HG03175 (cell line): ENCODE measurements around the gene MICU1.
"Not testable (repeated sequence)": the region's sequence is repeated elsewhere in the genome, so short reads cannot be mapped to it uniquely, and the experiment has no call there.

ENCODE experiments used
- ATAC-seq: cut with Tn5 transposase; IDR thresholded peaks from one replicate; pipeline ENCODE4 v1.9.1; 2021; ENCODE audit warnings: mild to moderate bottlenecking, moderate library complexity; ENCODE audit not compliant: unreplicated experiment

MICU1 gene

DNA sequence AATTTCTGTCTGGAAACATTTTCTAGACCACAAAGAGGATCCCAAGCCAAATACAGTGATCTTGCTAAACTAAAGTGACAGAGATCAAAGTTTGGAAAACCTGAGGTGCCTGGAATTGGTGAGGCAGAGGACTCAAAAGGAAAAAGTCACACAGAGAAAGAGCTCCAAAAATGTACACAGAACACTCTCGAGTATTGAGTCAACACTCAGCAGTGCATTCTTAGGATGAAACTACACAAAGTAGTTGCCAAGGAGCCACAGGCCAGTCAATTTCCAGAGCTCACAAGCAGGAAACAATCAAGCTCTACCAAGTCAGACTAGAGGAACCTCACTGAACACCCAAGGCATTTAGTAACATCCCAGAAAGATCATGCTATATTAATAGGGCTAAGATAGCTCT lies 61.3 kb downstream of the MICU1 start:
- ATAC-seq, result no peak

DNA sequence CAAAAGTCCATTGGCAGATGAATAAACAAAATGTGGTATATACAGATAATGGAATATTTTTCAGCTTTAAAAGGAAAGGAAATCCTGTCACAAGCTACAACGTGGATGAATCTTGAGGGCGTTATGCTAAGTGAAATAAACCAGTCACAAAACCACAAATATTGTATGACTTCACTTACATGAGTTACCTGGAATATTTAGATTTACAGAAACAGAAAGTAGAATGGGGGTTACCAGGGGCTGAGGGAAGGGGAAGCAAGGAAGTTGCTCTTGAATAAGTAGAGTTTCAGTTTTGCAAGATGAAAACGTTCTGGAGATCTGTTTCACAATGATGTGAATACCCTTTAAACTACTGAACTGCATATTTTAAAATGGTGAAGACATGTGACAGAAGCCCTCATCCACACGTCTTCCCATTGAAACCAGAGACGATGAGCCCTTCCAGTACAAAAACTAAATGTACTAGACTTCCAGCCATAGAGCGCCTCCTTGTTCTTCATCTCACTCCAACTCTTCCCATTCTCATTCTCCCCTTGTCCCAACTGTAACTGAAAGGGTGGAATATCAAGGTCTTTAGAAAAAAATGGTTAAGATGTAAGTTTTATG lies 62.4 kb downstream of the MICU1 start:
- ATAC-seq, result no peak

DNA sequence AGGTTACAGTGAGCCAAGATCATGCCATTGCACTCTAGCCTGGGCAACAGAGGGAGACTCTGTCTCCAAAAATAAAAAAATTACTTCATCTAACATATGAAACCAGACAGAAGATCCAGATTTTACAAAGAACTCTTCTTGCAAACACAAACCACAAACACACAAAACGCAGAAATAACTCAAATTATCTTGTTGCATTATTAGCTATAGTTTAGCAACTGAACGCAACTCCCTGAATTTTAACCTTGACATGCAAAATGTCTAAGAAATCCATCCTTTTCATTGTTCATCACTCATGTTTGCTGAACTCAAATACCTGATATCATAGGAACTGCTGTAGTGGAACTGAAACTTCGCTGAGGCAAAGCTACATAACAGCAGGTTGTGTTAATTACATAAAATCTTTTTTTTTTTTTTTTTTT lies 64.1 kb downstream of the MICU1 start:
- ATAC-seq, result peak; percentile 52

DNA sequence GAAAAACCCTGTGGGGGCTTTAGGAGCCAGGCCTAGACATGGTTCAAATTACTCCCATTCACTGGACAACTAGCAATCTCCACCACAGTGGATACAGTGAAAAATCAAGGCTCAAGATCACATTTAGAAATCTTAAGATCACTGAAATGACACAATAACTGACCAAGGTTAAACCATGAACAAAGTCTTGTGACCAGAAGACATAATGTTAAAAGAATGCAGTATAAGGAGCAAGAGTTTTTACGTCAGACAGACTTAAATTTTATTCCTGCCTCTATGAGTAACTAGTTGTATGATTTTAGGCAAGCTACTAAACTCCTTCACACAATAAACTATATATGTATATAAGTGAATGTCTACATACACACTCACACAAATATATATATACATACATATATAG lies 68.5 kb downstream of the MICU1 start:
- ATAC-seq, result no peak

DNA sequence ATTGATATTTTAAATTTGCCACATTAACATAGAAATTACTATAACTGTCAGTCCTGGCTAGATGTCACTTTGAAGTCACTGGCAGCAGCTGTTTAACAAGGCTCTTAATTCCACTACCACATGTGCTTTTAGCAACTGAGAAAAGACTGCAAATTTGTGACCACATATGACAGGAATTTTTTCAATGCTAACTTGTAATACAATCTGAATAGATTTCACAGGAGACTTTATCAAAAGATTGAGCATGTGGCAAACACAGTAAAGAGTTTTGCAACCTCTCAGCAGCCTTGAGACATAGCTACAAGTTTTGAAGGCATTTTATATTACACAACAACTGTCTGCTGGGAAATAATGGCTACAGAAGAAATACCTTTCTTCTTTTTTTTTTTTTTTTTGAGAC lies 73.0 kb downstream of the MICU1 start:
- no peak for ATAC-seq

DNA sequence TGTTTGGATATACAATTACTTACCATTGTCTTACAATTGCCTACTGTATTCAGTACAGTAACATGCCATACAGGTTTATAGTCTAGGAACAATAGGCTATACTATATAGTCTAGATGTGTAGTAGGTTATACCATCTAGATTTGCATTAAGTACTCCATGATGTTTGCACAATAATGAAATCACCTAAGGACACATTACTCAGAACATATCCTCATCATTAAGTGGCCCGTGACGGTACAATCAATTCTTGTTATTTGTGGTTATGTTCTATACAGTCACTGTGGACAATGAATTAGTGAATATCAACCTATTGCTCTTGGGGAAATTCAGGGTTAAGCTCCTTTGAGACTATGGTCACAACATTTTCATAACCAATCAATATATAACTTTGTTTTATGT lies 75.6 kb downstream of the MICU1 start:
- no peak for ATAC-seq

DNA sequence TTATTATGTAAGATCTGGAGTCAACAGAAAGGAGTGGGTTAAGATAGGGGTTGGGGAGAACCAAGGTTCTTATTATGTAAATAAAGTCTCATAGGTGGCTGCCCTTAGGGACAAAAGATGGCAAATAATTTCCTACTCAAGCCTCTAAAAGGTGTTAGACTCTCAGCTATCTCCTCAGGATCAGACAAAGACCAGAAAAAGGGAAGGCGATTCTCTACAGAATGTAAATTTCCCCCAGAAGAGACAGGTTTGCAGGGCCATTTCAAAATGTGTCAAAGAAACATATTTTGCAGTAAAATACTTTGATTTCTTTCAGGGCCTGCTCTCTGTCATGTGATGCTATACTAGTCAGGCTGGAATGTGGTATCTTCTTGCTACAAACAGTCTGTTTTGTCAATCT lies 80.3 kb downstream of the MICU1 start:
- ATAC-seq, result no peak

DNA sequence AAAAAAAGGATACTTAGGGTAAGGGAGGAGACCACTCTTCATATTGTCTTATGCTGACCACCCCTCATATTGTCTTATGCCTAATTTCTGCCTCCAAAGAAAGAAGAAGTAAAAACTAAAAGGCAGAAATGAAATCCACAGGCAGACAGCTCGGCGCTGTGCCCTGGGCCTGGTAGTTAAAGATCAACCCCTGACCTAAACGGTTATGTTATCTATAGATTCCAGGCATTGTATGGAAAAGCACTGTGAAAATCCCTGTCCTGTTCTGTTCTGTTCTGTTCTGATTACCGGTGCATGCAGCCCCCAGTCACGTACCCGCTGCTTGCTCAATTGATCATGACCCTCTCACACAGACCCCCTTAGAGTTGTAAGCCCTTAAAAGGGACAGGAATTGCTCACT lies 82.0 kb downstream of the MICU1 start:
- not testable (repeated sequence) for ATAC-seq

DNA sequence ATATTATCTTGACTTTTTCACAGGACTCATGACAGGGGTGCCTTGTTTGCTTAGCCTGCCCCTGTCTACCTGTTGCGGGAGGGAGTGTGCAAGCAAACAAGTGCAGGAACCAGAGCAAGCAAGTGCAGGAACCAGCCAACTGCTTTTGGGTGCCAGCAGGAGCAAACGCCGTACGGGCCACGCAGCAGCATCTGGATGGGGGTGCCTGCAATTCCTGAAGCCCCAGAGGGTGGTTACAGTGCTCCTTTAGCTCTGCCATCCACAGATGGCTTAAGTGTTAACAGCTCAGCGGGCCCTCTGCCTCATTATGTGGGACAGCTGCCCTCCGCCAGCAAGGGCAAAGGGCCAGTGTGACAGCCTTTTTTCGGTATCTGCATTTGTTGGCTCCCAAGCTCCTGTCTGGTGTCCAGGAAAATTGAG lies 83.5 kb downstream of the MICU1 start:
- no peak for ATAC-seq

DNA sequence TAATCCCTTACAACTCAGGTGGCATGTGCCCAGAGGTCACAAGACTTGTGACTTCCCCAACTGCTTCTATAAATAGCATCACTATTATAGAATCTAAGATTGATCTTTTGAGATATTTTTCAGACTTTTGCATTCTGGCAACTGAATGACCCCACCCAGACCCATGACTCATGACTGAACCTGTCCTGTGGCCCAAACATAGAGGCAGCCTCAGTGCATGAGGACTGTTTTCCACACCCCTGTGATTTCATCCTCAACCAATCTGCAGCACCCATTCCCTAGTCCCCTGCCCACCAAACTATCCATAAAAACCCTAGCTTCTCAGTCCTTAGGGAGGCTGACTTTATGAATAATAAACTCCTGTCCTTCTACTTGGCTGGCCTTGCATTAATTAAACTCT lies 84.5 kb downstream of the MICU1 start:
- no peak for ATAC-seq

DNA sequence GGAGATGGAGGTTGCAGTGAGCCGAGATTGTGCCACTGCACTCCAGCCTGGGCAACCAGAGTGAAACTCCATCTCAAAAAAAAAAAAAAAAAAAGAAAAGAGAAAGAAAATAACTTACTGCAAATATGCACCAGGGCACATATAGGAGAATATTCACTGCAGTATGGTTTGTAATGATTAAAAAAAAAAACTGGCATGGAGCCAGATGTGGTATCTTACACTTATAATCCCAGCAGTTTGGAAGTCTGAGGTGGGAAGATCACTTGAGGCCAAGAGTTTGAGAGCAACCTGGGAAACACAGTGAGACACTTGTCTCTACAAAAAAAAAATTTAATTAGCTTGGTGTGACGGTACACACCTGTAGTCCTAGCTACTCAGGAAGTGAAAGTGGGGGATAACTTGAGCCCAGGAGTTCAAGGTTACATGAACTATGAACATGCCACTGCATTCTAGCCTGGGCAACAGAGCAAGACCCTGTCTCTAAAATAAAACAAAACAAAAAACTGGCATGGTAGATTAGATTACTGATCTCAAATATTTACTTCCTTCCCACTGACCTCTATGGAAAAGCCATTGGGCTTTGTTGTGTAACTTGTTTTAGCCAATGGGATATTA lies 85.6 kb downstream of the MICU1 start:
- no peak for ATAC-seq

DNA sequence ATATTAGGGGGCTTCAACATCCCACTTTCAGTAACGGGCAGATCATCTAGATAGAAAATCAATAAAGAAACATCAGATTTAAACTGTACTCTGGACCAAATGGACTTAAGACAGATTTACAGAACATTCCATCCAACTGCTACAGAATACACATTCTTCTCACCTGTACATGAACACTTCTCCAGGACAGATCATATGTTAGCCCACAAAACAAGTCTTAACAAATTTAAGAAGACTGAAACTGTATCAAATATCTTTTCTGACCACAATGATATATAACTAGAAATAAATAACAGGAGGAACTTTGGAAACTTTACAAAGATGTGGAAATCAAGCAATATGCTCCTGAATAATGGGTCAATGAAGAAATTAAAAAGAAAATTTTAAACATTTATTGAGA lies 86.7 kb downstream of the MICU1 start:
- ATAC-seq, result no peak

DNA sequence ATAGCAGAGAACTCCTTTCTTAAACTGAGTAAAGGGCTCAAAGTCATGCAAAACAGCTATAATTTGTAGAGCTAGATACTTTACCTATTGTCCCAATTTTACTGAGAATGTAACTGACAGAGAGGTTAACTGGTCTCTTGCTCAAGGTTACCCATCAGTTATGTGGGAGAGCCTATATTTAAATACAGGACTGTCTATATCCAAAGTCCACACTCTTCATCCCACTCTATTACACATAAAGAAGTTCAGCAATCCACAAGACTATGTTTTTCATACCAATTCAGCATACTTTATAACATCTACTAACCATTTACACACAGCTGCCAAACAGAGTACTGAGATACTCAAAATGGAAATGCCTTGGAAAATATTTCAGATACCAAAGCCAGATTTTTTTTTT lies 100.2 kb downstream of the MICU1 start:
- no peak for ATAC-seq

DNA sequence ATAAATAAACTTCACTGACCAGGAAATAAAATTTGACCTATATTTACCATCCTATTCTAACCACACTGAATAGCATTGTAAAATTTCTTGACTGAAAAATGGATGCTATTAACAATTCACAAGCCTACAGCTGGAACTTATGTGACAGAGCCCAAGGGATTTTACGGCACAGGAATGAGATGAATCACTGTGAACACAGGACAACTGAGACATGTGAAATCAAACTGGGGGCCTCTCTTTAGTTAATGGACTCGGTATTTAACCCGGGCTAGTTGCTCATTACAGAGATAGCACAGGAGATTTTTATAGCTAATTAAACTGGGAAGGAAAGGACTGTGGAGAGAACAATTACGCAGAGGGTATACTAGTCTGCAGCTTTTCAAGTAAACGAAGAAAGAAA lies 100.6 kb downstream of the MICU1 start:
- no peak for ATAC-seq

DNA sequence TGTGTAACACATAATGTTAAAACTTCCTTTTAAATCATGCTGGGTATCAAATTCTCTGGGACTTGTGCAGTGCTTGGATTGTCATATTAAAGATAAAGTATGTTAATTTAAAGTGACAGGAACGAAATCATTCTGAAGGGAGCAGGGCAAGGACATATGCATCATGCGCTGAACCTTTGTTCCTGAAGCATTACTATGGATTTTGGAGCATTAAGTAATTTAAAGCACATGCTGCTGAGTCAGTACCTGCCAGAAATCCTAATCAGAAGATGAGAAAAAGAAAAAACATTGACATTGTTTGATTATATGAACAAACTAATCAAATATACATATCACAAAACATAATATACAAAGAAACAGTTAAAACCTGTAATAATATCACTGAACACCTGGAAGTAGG lies 101.4 kb downstream of the MICU1 start:
- ATAC-seq, result no peak

DNA sequence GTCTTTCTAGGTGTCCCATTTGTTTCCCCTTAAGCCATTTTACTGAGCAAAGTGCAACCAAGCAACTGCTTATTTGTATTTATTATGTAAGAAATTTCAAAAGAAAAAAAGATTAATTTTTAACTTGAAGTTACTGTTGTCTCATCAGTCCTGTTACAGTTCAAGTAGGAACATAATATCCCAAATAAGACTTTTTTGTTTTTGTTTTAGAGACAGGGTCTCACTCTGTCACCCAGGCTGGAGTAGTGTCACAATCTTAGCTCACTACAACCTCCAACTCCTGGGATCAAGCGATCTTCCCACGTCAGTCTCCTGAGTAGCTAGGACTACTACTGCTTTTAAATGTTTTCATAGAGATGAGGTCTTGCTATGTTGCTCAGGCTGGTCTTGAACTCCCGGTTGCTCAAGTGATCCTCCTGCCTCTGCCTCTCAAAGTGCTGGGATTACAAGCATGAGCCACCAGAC lies 101.9 kb downstream of the MICU1 start:
- ATAC-seq, result no peak

DNA sequence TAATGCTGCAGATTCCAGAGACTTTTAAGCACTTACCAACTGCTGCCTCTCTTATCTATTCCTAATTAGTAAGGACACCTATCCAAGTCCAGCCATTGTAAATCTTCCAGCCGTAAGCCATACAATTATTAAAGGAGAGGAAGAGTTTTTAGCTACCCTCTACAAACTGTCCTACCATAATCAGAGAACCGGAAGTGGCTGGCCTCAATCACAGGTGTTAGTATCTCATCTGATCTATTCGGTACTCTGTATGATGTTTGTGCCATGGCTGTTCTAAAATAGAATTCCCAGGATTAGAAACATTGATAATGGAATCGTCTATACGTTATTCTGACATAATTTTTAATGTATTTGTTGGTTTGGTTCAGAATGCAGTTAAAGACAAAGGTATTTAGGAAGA lies 102.8 kb downstream of the MICU1 start:
- ATAC-seq, result no peak

DNA sequence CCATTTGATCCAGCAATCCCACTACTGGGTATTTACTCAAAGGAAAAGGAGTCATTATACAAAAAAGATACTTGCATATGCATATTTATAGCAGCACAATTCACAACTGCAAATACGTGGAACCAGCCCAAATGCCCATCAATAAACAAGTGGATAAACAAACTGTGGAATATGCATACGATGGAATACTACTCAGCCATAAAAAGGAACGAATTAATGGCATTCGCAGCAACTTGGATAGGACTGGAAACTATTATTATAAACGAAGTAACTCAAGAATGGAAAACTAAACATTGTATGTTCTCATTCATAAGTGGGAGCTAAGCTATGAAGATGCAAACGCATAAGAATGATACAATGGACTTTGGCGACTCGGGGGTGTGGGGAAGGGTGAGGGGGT lies 108.6 kb downstream of the MICU1 start:
- no peak for ATAC-seq

DNA sequence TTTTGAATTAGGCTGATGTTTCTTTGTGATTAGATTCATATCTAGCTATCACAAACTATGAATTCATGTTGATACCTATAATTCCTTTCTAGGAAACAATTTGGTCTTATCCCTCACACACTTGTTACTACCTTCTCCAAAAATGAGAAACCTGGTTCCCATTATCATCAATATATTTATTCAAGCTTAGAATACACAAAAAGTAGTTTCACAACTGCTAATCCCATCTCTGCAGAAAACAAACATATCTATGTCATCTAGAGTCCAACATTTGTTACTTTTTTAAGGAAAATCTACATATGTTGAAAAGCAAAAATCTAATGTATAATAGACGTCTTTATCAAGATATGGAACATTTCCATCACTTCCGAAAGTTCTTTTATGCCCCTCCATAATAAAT lies 110.4 kb downstream of the MICU1 start:
- no peak for ATAC-seq

DNA sequence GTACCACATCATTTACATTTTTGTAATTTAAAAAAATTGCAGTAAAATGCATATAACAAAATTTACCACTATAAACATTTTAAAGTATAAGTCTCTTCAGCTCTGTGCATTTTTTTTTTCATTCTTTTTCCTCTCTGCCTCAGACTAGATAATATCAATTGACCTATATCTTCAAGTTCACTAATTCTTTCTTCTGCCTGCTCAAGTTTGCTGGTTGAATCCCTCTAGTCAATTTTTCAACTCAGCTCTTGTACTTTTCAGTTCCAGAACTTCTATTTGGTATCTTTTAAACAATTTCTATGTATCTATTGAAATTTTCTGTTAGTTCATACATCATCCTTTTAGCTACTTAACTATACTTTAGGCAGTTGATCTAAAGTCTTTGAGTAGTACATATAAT lies 112.0 kb downstream of the MICU1 start:
- ATAC-seq, result no peak

DNA sequence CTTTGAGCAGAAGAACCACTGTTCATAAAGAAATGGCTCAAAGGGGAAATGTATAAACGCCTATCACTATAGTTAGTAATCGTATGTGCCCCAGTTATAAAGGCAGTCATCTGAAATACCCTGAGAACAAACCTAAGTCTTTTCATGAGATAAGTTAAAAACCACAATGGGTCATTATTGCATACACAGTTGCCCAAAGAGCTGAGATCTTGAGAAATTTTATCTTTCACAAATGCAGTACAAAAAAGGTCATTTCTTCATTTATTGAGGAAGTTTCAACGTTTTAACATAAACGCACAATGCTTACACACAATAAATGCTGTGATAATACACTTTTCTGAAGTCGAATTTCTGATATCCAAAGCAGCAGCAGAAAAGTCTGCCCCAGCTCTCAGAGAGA lies 114.4 kb downstream of the MICU1 start:
- ATAC-seq, result no peak

DNA sequence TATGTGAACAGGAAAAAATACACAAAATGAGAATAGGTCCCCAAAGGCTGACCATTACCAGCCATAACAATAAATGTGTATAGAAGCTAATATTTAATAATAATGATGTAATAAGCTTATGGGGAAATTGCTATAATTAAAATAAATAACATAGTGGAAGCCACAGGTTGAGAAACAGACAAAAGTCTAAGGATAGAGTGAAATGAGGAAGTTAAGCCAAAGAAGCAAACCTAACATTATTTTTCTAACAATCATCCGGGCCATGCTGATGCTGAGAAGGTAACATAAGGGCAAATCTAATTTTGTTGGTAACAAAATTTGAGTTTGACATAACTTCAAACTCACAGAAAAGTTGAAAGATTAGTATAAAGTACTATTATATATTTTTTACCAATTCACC lies 115.9 kb downstream of the MICU1 start:
- no peak for ATAC-seq

DNA sequence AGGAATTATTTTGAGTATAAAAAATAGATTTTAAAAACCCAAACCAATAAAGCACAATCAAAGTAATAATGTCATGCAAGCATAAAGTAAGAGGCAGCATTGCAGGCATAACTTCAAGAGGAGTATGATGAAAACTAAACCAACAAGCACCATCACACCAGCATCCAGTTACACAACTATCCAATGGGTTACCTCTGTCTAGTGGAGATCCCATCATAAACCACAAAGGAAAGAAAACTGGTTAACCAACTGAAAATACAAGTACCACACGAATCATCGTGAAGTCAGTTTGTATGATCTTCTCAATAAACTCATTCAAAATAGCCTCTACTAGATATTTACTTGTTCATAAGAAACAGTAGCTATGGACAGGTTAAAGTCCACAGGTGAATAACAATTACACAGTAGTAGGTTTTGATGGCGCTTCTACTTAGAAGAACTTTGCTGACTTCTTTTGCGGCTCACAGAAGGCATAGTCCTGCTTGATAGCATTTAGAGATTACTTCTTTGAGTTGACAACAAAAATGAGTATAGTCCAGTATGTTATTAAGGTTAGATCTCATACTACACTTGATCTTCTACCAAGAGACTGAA lies 116.6 kb downstream of the MICU1 start:
- no peak for ATAC-seq
